ENCODE results near the gene ABCE1. TPM values are rescaled to one million over a fixed set of nuclear protein-coding genes. Genes with fewer than 3 reads are reported as not detected.

The ABCE1 gene
- total RNA-seq, 1 experiment from 2014 or later, result 100 TPM

DNA sequence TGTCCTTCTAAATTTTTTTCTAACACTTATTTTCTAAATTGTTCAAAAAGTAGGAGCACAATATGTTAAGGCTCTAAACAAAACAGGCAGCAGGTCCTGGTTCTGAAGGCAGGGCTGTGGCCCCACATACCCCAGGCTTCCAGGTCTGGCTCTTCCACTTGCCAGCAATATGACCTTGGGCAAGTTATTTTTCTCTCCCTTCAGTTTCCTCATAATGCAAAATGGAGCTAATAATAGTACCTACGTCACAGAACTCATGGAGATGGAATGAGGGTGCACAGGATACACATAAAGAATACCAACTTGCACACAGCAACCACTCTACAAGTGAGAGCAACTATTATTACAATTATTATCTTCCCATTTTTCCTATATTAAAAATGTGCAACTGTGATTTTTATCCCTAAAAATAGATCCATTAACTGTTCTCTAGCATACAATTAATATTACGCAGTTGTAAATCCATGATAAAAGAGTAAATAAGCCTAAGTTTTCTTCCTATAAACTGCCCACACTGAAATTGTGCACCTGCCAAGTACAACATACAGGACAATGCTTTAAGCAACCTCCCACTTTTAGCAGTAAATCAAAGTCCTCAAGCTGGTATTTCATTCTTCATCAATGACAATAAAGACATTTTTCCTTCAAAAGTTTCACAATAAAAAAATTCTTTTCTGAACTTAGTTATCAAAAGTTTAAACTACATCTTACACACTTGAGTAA is 55.2 kb downstream of the ABCE1 start:
- intact Hi-C loops (cut with micrococcal nuclease; ENCODE audit: unreplicated experiment), result no loop called here
- Mint-ChIP-seq H3K9me3 (ENCODE audit: unreplicated experiment) (no peaks in the 10 kb centered on the region), H3K36me3 (ENCODE audit: insufficient read depth, unreplicated experiment) (peaks cover 43% of the 10 kb centered on the region), H3K4me1 (ENCODE audit: low read depth, unreplicated experiment) (no peaks in the 10 kb centered on the region), H3K27me3 (ENCODE audit: insufficient read depth, unreplicated experiment) (no peaks in the 10 kb centered on the region), H3K27ac (ENCODE audit: unreplicated experiment) (no peak overlapping the region), H3K4me3 (ENCODE audit: unreplicated experiment) (no peak overlapping the region)
- H3K36me3 ChIP-seq (ENCODE audit: control insufficient read depth, insufficient read depth, low read length), result no peaks in the 10 kb centered on the region
- ChIA-PET POLR2A (no interaction called here), CTCF (no interaction called here)
- no peaks in the 10 kb centered on the region for H3K27me3 ChIP-seq (replicated peaks; ENCODE audit: control insufficient read depth, insufficient read depth, low read length)
- H3K4me3 ChIP-seq (ENCODE audit: low read depth, low read length), result no peak overlapping the region
- TF ChIP-seq CTCF (IDR thresholded peaks at IDR 0.05; ENCODE audit: insufficient read depth in 1 of 2, low read depth in 1 of 2, low read length in 1 of 2, severe bottlenecking in 1 of 2, unreplicated experiment in 1 of 2), result no peak
- DNase-seq, result no peak
- no TSS peak for BruUV-seq (replicated peaks)
- no peaks in the 10 kb centered on the region for H3K4me1 ChIP-seq
- no peaks in the 10 kb centered on the region for H3K9me3 ChIP-seq

DNA sequence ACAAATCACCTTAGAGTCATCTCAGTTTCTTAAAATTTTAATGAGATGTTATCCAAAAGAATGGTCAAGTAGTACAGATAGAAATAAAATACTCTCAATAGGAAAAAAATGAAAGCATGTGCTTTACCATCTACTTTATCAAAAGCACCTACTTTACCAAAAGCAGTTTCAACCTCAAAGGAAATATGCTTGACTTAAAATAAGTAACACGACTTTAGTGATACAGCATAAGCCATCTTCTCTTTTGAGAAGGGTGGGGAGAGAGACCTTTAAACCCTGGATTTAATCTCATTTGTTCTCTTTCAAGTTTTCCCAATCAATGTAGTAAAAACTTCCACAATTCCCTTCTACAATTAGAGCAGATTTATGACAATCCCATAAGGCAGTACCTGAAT is 55.8 kb downstream of the ABCE1 start:
- Mint-ChIP-seq H3K4me1 (ENCODE audit: low read depth, unreplicated experiment) (no peaks in the 10 kb centered on the region), H3K27me3 (ENCODE audit: insufficient read depth, unreplicated experiment) (no peaks in the 10 kb centered on the region), H3K27ac (ENCODE audit: unreplicated experiment) (no peak overlapping the region), H3K9me3 (ENCODE audit: unreplicated experiment) (no peaks in the 10 kb centered on the region), H3K4me3 (ENCODE audit: unreplicated experiment) (no peak overlapping the region), H3K36me3 (ENCODE audit: insufficient read depth, unreplicated experiment) (peaks cover 41% of the 10 kb centered on the region)
- TF ChIP-seq CTCF (IDR thresholded peaks at IDR 0.05; ENCODE audit: insufficient read depth in 1 of 2, low read depth in 1 of 2, low read length in 1 of 2, severe bottlenecking in 1 of 2, unreplicated experiment in 1 of 2), result no peak
- no peak overlapping the region for H3K4me3 ChIP-seq (ENCODE audit: low read depth, low read length)
- intact Hi-C loops (cut with micrococcal nuclease; ENCODE audit: unreplicated experiment), result loop anchor here (1.0 kb wide), 2 partner anchors 403 to 463 kb away; no protein-coding TSS in a partner anchor
- ChIA-PET POLR2A (no interaction called here), CTCF (interaction anchor here (0.6 to 1.2 kb wide), 4 partner anchors 25 to 455 kb away, joined by 3 to 4 read pairs (median 4); partner anchors contain the start of genes ABCE1 and ANAPC10)
- H3K27me3 ChIP-seq (replicated peaks; ENCODE audit: control insufficient read depth, insufficient read depth, low read length), result no peaks in the 10 kb centered on the region
- H3K9me3 ChIP-seq, result no peaks in the 10 kb centered on the region
- BruUV-seq (replicated peaks), result no TSS peak
- no peaks in the 10 kb centered on the region for H3K36me3 ChIP-seq (ENCODE audit: control insufficient read depth, insufficient read depth, low read length)
- DNase-seq, result no peak
- H3K4me1 ChIP-seq, result no peaks in the 10 kb centered on the region

GRCh38 chr4:145154573-145154972 is 56.5 kb downstream of the ABCE1 start:
- ChIA-PET POLR2A (no interaction called here), CTCF (interaction anchor here (0.6 to 1.2 kb wide), 4 partner anchors 24 to 455 kb away, joined by 3 to 4 read pairs (median 4); partner anchors contain the start of genes ABCE1 and ANAPC10)
- DNase-seq, result peak in 1 of 2 experiments; percentile 33
- Mint-ChIP-seq H3K9me3 (ENCODE audit: unreplicated experiment) (no peaks in the 10 kb centered on the region), H3K27me3 (ENCODE audit: insufficient read depth, unreplicated experiment) (no peaks in the 10 kb centered on the region), H3K27ac (ENCODE audit: unreplicated experiment) (no peak overlapping the region), H3K4me1 (ENCODE audit: low read depth, unreplicated experiment) (no peaks in the 10 kb centered on the region), H3K36me3 (ENCODE audit: insufficient read depth, unreplicated experiment) (peaks cover 34% of the 10 kb centered on the region), H3K4me3 (ENCODE audit: unreplicated experiment) (no peak overlapping the region)
- no peaks in the 10 kb centered on the region for H3K9me3 ChIP-seq
- H3K4me3 ChIP-seq (ENCODE audit: low read depth, low read length), result no peak overlapping the region
- no peaks in the 10 kb centered on the region for H3K4me1 ChIP-seq
- BruUV-seq (replicated peaks), result no TSS peak
- peak; percentile 25 to 65 for TF ChIP-seq CTCF (IDR thresholded peaks at IDR 0.05; ENCODE audit: insufficient read depth in 1 of 2, low read depth in 1 of 2, low read length in 1 of 2, severe bottlenecking in 1 of 2, unreplicated experiment in 1 of 2)
- intact Hi-C loops (cut with micrococcal nuclease; ENCODE audit: unreplicated experiment), result loop anchor here (1.0 kb wide), 2 partner anchors 403 to 463 kb away; no protein-coding TSS in a partner anchor
- H3K36me3 ChIP-seq (ENCODE audit: control insufficient read depth, insufficient read depth, low read length), result no peaks in the 10 kb centered on the region
- H3K27me3 ChIP-seq (replicated peaks; ENCODE audit: control insufficient read depth, insufficient read depth, low read length), result no peaks in the 10 kb centered on the region

Data from Caco-2 (cell line).